Ascending aorta (tissue), 2 donors: Measurements from ENCODE around the gene GALNT9. TPM values are rescaled to one million over a fixed set of nuclear protein-coding genes. Genes with fewer than 3 reads are reported as not detected.

ENCODE experiments used
- DNase-seq, 2 donors: peaks; one replicate each; pipeline ENCODE4 v3.0.0-alpha.2; 2019; ENCODE audit warnings: low spot score in 2 of 2
- H3K27ac ChIP-seq, 2 donors: fragments of 200-600 bp; sonication (generic); one replicate each; pipeline ENCODE4 v1.5.1; 2016 to 2017; ENCODE audit warnings: mild to moderate bottlenecking in 1 of 2
- H3K27me3 ChIP-seq: fragments of 200-600 bp; sonication (generic); one replicate; pipeline ENCODE4 v1.5.1; 2017
- H3K36me3 ChIP-seq, 2 donors: fragments of 200-600 bp; sonication (generic); one replicate each; pipeline ENCODE4 v1.5.1; 2016
- H3K4me1 ChIP-seq, 2 donors: fragments of 200-600 bp; sonication (generic); one replicate each; pipeline ENCODE4 v1.5.1; 2016 to 2017; ENCODE audit warnings: mild to moderate bottlenecking in 1 of 2
- H3K4me3 ChIP-seq, 2 donors: fragments of 200-600 bp; sonication (generic); one replicate each; pipeline ENCODE4 v1.5.1; 2016 to 2017; ENCODE audit warnings: mild to moderate bottlenecking in 1 of 2
- H3K9me3 ChIP-seq, 2 donors: fragments of 200-600 bp; sonication (generic); one replicate each; pipeline ENCODE4 v1.5.1; 2016
- CTCF ChIP-seq, 3 experiments: fragments of 200-600 bp in 2 of 3; fragments of 450-650 bp in 1 of 3; sonication (generic) in 2 of 3; IDR thresholded peaks; one replicate each; pipeline ENCODE4 v1.5.1; 2016 to 2019; ENCODE audit warnings: antibody characterized with exemption in 3 of 3, mild to moderate bottlenecking in 1 of 3, moderate library complexity in 1 of 3
- intact Hi-C: fragments of 100-400 bp; cut with DNase I; formaldehyde crosslinking; loops from one replicate; pipeline ENCODE4 v1.15.1; 2023
- total RNA-seq: library from RNA; depleted of rRNA; stranded (reverse); fragments of >200 nt; gene quantifications from one replicate; pipeline ENCODE4 v1.1.0, GENCODE V29; 2016

Gene GALNT9
- total RNA-seq, 1 donor from 2014 or later, result not detected

GRCh38 chr12:132239796-132240668 is 89.4 kb downstream of the GALNT9 start:
- H3K36me3 ChIP-seq, result no peaks in the 10 kb centered on the region
- TF ChIP-seq CTCF (IDR thresholded peaks at IDR 0.05), result no peak
- intact Hi-C loops, result no loop called here
- no peaks in the 10 kb centered on the region for H3K4me1 ChIP-seq
- DNase-seq, result no peak
- H3K27ac ChIP-seq, result no peak overlapping the region
- no peaks in the 10 kb centered on the region for H3K9me3 ChIP-seq
- H3K27me3 ChIP-seq, result no peaks in the 10 kb centered on the region
- no peak overlapping the region for H3K4me3 ChIP-seq

GRCh38 chr12:132239392-132239791 is 90.0 kb downstream of the GALNT9 start:
- no peak overlapping the region for H3K27ac ChIP-seq
- no peak for DNase-seq
- intact Hi-C loops, result no loop called here
- no peak overlapping the region for H3K4me3 ChIP-seq
- H3K27me3 ChIP-seq, result no peaks in the 10 kb centered on the region
- H3K4me1 ChIP-seq, result no peaks in the 10 kb centered on the region
- TF ChIP-seq CTCF (IDR thresholded peaks at IDR 0.05), result no peak
- H3K36me3 ChIP-seq, result no peaks in the 10 kb centered on the region
- H3K9me3 ChIP-seq, result no peaks in the 10 kb centered on the region

- no peaks in the 10 kb centered on the region for H3K9me3 ChIP-seq
- DNase-seq, result no peak
- H3K27ac ChIP-seq, result no peak overlapping the region
- no peaks in the 10 kb centered on the region for H3K27me3 ChIP-seq
- H3K4me3 ChIP-seq, result no peak overlapping the region
- H3K4me1 ChIP-seq, result no peaks in the 10 kb centered on the region
- intact Hi-C loops, result no loop called here
- TF ChIP-seq CTCF (IDR thresholded peaks at IDR 0.05), result no peak
- no peaks in the 10 kb centered on the region for H3K36me3 ChIP-seq
Measured at GRCh38 chr12:132238884-132239283, 90.5 kb downstream of the GALNT9 start.

- H3K36me3 ChIP-seq, result no peaks in the 10 kb centered on the region
- no peak for DNase-seq
- H3K4me3 ChIP-seq, result no peak overlapping the region
- no peaks in the 10 kb centered on the region for H3K27me3 ChIP-seq
- no peaks in the 10 kb centered on the region for H3K9me3 ChIP-seq
- no peaks in the 10 kb centered on the region for H3K4me1 ChIP-seq
- H3K27ac ChIP-seq, result no peak overlapping the region
- intact Hi-C loops, result no loop called here
- no peak for TF ChIP-seq CTCF (IDR thresholded peaks at IDR 0.05)
Measured at GRCh38 chr12:132238488-132238854, 90.9 kb downstream of the GALNT9 start.

- H3K27me3 ChIP-seq, result no peaks in the 10 kb centered on the region
- no peaks in the 10 kb centered on the region for H3K4me1 ChIP-seq
- no peak for DNase-seq
- H3K4me3 ChIP-seq, result no peak overlapping the region
- H3K9me3 ChIP-seq, result no peaks in the 10 kb centered on the region
- intact Hi-C loops, result no loop called here
- no peak for TF ChIP-seq CTCF (IDR thresholded peaks at IDR 0.05)
- H3K36me3 ChIP-seq, result no peaks in the 10 kb centered on the region
- H3K27ac ChIP-seq, result no peak overlapping the region
Measured at GRCh38 chr12:132237772-132238487, 91.5 kb downstream of the GALNT9 start.
